Memory B cell (primary cell): ENCODE data around the gene CACNA2D3.

Experiments
- ATAC-seq: fragments of 150-1000 bp; cut with Tn5 transposase; 2 replicates; pipeline ENCODE4 v1.10.0; 2021; ENCODE audit warnings: low read depth, mild to moderate bottlenecking, moderate library complexity
- DNase-seq, 2 donors: peaks; one replicate each; pipeline ENCODE4 v3.0.0; 2022; ENCODE audit warnings: low spot score in 2 of 2
- H3K27ac Mint-ChIP-seq: one replicate; pipeline ENCODE4 v1.8.0; 2022; ENCODE audit warnings: mild to moderate bottlenecking, moderate library complexity, mixed read lengths
- H3K27me3 Mint-ChIP-seq: one replicate; pipeline ENCODE4 v1.8.0; 2022; ENCODE audit warnings: mixed read lengths
- H3K36me3 Mint-ChIP-seq: one replicate; pipeline ENCODE4 v1.8.0; 2022; ENCODE audit warnings: mild to moderate bottlenecking, mixed read lengths
- H3K4me1 Mint-ChIP-seq: one replicate; pipeline ENCODE4 v1.8.0; 2022; ENCODE audit warnings: mixed read lengths
- H3K4me3 Mint-ChIP-seq: one replicate; pipeline ENCODE4 v1.8.0; 2022; ENCODE audit warnings: mild to moderate bottlenecking, moderate library complexity, mixed read lengths
- H3K9me3 Mint-ChIP-seq: one replicate; pipeline ENCODE4 v1.8.0; 2022; ENCODE audit warnings: mixed read lengths

Gene CACNA2D3

GRCh38 chr3:55118451-55118850, 996.1 kb downstream of the CACNA2D3 start:
- Mint-ChIP-seq H3K36me3 (no peaks in the 10 kb centered on the region), H3K9me3 (no peaks in the 10 kb centered on the region), H3K4me1 (no peaks in the 10 kb centered on the region), H3K27me3 (no peaks in the 10 kb centered on the region), H3K27ac (no peak overlapping the region), H3K4me3 (no peak overlapping the region)
- ATAC-seq (no peak), DNase-seq (no peak)

- no peak overlapping the region for H3K4me3 Mint-ChIP-seq
- H3K36me3 Mint-ChIP-seq, result no peaks in the 10 kb centered on the region
- no peaks in the 10 kb centered on the region for H3K27me3 Mint-ChIP-seq
- no peak overlapping the region for H3K27ac Mint-ChIP-seq
- ATAC-seq (no peak), DNase-seq (no peak)
- no peaks in the 10 kb centered on the region for H3K4me1 Mint-ChIP-seq
- no peaks in the 10 kb centered on the region for H3K9me3 Mint-ChIP-seq
Measured at GRCh38 chr3:55119268-55119667, 996.9 kb downstream of the CACNA2D3 start.

- Mint-ChIP-seq H3K36me3 (no peaks in the 10 kb centered on the region), H3K4me1 (no peaks in the 10 kb centered on the region), H3K9me3 (no peaks in the 10 kb centered on the region), H3K27me3 (peaks cover 1% of the 10 kb centered on the region), H3K4me3 (no peak overlapping the region), H3K27ac (no peak overlapping the region)
- no peak for DNase-seq
- ATAC-seq, result no peak
Measured at GRCh38 chr3:55122312-55122711, 1000.0 kb downstream of the CACNA2D3 start.
